ENCODE results near the gene CREBL2. TPM values are rescaled to one million over a fixed set of nuclear protein-coding genes. Genes with fewer than 3 reads are reported as not detected.

Gene CREBL2
- total RNA-seq, 1 donor from 2014 or later = 20.0 TPM

DNA sequence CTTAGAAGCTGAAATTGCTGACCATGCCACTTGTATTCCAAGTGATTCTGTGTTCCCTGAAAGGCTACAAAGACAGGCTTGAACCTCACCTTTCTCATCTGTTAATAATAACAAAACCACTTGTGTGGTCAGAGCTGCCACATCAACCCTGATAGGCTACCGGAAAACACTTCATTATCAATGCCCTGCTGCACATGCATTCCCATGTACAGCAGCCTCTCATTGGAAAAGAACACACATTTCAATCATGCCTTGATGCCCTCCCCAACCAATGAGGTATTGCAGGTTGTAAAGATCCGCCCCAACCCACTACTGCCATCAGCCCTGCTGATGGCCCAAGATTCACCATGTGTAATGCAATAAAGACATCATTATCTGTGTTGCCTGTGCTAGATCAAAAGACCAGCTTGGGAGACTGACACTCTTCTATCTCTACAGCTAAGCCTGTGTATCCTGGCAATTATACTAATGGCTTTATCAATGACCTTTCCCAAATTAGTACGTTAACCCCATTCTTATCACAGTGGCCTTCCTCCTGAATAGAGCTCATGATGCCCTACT, 81.5 kb downstream of the CREBL2 start:
- DNase-seq (ENCODE audit: low spot score) = no peak

More for the DNA sequence above, 81.5 kb downstream of the CREBL2 start:
- intact Hi-C loops (cut with DNase I) = no loop called here

Other genes with a start within 250 kb of the CREBL2 start
- gene DUSP16, start 49.0 kb upstream of the CREBL2 start, total RNA-seq = 24.5 TPM
- gene GPR19, start 84.3 kb downstream of the CREBL2 start, total RNA-seq = not detected
- gene CDKN1B, start 105.5 kb downstream of the CREBL2 start, total RNA-seq = 29.5 TPM
- 13.0 TPM for gene APOLD1, start 173.8 kb downstream of the CREBL2 start, total RNA-seq
- gene DDX47, start 201.5 kb downstream of the CREBL2 start, total RNA-seq = 25.5 TPM